GM21423 (cell line): ENCODE data around the gene ULK2.

Experiments
- ATAC-seq: cut with Tn5 transposase; IDR thresholded peaks from one replicate; pipeline ENCODE4 v1.9.1; 2021; ENCODE audit warnings: mild to moderate bottlenecking, moderate library complexity; ENCODE audit not compliant: unreplicated experiment

The ULK2 gene

DNA sequence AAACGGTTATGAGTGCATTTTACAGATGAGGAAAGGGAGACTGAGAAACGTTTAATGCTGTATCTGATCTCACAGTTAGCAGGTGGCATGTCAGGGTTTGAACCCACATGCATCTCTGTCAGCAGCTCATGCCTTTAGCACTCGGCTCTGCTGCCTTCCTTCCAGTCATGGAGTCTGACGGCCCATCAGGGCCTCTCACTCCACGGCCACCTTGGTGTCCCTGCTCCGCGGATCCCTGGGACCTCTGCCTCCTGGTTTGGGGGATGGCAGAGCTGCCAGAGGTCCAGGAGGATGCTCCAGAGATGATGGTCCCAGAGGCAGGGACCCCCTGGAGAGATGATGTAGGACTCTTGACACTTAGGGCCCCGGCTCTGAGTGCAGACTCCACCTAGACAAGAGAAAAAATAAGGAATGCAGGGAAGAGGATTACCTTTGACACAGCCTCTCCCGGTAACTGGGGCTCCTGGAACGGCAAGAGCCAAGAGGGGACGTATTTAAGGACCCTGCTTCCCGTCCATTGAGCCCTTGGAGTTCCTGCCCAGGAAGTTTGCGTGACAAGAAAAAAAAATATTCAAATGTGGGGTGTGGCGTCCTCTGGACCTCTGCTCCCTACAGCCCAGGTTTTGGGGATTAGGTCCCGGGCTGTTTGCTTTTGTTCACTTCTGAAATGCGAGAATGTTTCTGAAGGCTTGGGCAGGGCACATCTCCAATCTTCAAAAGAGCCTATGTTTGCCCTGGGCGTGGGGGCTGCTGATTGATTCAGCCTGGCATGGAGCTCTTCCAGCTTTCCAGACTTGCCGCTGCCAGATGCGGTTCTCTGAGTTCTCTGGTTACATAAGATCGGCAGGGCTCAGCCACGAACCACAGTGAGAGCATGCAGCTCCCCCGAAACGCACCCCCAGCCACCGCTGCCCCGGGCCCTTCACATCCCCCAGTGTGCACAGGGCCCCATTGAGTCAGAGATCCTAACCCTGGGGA, 119.6 kb downstream of the ULK2 start, which contains the start of gene ALDH3A1:
ALDH3A1 (minus strand) TSS at position 470 of the 978 bp plus-strand sequence. CDS start 3,169 bp downstream, outside the sequence.
- ATAC-seq, result no peak

DNA sequence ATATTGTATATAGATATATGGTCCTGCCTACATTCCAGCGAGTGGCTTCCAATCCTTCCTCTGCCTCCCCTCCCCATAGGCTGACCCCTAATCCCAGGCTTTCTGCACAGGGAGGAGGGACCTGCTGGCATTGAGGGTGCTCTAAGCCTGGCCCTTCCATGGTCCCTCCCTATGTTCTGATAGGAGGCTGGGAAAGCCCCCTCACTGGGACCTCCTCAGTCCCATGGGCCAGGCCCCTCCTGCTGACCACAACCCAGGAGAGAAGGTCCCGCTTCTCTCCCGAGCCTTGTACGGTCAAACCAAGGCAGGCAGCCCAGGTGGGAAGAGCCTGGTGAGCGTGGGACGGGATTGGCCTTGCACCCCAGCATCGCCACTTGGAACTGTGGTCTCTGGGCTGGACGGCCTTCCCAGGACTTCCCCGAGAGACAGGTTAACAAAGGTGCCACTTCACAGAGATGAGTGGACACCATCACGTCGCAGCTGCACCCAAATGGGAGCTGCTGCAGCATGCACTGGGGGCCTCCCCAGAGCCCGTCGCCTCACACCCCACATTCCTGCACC, 120.5 kb downstream of the ULK2 start:
- ATAC-seq, result no peak

DNA sequence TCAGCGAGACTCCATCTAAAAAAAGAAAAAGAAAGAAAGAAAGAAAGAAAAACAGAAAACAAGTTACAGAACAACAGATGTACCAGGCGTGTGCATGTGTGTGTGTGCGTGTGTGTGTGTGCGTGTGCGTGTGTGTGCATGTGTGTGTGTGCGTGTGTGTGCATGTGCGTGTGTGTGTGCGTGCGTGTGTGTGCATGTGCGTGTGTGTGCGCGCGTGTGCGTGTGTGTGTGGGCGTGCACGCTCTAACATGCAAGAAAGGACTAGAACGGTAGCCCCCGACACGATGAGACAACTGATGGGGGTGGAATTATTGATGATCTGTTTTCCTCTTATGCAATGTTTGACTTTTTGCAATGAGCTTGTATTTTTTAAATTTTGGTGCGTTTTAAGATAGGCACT, 121.2 kb downstream of the ULK2 start:
- no peak for ATAC-seq

DNA sequence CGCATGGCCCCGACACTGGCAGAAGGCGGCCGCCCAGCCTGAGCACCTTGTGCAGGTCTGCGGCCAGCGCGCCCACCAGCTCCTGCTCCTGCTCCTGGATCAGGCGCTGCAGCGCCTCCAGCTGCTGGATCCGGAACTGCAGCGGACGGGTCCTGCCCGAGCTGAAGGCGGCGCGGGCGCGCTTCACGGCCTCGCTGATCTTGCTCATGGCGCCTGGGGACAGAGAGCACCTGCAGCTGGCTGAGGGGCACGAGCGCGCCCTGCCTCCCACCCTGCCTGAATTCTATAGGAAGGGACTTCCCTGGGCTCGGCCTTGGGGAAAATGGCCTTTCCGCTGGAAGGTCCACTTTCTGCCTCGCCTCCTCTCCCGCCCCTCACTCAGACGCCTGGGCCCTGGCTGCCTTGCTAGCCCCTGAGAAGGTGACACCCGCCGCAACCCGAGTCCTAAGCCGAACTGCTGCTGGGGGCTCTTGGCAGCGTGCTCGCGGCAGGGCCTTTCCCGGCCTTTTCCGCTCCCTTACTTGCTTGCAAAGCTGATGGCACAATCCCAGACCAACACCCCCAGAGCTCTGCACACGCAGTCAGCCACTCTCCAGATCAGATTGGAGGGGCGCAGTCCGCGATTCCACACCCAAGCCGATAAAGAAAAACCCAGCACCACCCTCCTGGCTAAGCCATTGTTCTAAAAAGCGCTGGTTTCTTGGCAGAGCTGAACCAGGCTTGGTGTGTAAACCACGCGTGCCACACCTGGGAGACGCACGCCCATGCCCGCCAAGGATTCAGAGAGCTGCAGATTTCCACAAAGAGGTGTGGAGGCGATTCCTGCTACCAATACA, 122.6 kb downstream of the ULK2 start:
- peak; percentile 57 for ATAC-seq

- ATAC-seq, result peak; percentile 17
Measured at GRCh38 chr17:19744492-19744891, 123.2 kb downstream of the ULK2 start.

DNA sequence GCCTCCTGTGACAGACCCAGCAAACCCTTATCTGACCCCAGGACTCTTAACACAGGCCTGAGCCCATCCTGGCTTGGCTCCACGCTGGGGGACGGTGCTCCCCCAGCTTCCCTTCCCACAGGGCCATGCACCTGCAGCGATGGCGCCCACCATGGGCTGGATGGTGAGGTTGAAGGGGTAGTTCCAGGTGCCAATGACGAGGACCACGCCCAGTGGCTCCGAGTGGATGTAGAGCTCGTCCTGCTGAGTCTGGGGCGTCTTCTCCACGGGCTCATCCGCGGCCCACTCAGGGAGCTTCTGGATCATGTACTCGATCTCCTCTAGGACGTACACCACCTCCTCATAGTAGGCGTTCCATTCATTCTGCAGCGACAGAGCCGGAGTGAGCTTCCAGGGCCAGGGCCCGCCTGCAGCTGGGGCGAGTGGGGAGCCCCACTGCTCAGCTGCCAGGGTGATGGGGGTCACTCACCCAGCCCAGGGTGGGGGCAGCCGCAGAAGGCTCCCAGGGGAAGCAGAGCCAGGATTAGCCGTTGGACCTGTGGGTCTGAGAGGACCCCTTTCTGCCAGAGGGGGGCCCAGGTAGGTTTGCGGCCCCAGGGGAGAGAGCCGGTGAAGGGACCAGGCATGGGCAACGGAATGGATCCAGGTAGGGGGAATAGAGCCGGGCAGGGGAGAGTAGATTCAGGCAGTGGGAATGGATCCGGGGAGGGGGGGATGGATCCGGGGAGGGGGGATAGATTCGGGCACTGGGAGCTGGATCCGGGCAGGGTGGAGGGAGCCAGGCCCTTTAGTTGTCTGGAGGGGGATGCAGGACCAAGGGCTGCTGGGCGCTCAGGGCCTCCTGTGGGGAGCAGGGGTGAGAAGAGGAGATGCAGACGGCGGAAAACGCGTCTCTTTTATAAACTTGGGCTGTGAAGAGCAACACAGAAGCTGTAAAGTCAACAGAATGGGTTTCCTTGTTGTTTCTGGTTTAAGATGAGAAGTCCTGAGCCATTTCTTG, 124.3 kb downstream of the ULK2 start:
- no peak for ATAC-seq

DNA sequence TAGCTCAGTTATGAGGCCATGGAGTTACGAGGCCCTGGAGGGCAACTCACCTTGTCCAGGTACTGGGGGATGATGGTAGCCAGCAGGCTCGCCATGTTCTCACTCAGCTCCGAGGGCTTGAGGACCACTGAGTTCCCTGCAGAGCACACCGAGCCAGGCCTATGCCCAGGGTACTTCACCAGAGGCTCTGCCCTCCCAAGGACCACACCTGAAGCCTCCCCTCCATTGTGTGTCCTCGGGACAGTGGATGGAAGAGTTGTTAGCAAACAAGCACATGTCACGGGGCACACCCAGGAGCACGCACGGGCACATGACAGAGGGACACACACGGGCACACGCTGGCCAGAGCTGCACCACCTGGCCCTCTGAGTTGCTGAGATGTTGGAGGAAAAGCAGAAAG, 125.2 kb downstream of the ULK2 start:
- ATAC-seq, result no peak

DNA sequence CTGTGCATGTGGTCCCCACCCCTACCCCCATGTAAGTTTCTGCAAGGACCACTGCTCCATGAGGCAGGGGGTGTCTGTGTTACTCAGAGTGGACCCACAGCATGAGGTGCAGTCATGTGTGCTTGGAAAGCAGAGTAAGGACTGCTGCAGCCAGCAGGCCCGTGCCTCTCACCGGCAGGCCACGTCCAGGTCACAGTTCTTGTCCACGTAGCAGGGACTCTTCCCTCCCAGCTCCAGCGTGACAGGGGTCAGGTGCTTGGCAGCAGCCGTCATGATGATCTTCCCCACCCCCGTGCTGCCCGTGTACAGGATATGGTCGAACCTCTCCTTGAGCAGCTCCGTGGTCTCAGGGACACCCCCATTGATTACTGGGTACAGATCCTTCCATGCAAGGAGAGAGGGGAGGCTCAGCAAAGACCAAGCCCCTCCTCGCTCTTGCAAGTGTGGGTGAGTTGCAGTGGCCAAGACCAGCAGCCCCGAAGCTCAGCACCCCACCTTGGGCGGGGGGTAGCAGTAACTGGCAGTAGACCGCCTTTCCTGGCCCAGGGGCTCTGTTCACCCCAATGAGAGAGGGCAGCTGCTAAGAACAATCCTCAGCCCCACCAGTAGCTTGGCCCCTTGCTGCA, 125.8 kb downstream of the ULK2 start:
- ATAC-seq, result no peak

GRCh38 chr17:19740933-19741332, 126.8 kb downstream of the ULK2 start:
- no peak for ATAC-seq

DNA sequence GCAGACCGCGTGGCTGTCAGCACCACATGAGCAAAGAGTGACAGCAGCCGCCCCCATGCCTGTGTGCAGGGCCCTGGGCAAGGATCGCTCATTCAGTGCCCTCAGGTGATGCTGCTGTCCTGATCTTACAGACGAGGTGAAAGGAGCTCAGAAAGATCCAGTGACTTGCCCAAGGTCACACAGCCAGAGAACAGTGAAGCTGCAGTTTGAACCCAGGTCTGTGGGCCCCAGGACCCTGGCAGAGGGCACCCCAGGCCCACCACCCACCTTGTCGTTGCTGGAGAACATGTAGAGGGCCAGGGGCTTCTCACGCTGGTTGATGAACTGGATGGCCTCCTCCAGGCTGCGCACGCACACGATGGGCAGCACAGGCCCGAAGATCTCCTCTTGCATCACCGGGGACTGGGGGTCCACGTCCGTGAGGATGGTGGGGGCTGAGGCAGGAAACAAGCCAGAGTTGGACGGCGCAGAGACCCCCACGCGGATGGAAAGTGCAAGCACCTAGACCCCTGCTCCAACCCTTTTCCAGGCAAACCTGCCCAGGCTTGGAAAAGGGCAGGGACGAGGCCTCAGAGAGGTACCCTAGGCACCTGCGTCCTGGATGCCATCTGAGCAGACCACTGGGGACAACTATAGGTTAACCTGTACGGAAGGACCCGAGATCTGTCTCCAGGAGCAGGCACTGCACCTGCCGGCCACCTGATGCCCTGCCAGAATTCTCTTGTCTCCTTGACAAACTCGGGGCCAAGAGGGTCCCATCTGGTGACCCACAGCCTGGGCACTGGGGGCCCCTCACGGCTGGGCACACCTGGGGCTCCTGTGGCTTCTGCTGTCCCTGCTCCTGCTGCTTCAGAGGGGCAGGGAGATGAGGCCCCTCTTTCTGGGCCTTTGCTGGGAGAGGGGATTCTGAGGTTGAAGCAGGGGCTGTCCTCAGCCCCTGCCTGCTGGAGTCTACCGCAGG, 128.2 kb downstream of the ULK2 start:
- ATAC-seq, result no peak

- ATAC-seq, result no peak
Measured at GRCh38 chr17:19738757-19739156, 129.0 kb downstream of the ULK2 start.

DNA sequence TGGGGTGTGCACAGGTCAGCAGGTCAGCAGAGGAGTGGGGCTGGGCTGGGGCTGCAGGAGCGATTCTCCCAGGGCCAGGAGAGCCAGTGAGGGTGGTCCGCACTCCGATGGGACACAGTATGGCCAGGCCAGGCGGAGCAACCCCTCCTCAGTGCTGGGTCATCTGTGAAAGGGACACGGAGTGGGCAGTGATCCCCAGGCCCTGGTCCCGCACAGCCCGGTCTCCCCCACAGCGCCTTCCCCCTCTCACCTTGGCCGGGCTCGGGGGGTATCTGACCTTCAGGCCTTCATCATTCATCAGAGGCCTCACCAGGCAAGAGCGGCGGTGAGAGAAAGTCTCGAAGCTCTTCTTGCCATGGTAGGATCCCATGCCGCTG, 129.7 kb downstream of the ULK2 start:
- no peak for ATAC-seq

- no peak for ATAC-seq
Measured at GRCh38 chr17:19737305-19738072, 130.2 kb downstream of the ULK2 start.

GRCh38 chr17:19736071-19736470, 131.7 kb downstream of the ULK2 start:
- no peak for ATAC-seq

DNA sequence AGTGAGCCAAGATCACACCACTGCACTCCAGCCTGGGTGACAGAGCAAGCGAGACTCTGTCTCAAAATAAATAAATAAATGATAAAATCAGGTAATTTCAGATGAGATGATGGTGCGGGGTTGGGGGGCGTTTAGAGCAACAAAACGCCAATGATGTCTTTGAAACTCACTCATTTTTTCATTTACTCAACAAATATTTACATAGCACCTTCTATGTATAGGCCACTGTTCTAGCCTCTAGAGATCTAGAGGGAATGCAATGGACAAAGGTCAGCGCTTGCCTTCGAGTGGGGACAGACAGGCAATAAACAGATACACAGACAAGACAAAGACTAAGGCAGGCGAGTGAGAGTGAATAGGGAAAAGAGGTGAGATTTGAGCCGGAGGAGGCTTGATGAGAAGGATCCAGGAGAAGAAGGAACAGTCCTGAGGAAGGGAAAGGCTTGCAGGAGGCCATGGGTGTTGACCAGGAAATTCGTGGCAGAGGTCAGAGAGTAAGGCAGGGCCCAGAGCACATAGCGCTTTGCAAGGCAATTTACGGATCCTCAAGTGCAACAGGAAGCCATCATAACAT, 133.7 kb downstream of the ULK2 start:
- no peak for ATAC-seq

- ATAC-seq, result no peak
Measured at GRCh38 chr17:19731626-19732025, 136.1 kb downstream of the ULK2 start.

GRCh38 chr17:19730843-19731242, 136.9 kb downstream of the ULK2 start:
- no peak for ATAC-seq
